AG04450 (cell line): ENCODE measurements around the gene INSYN2B. TPM values are rescaled to one million over a fixed set of nuclear protein-coding genes. Genes with fewer than 3 reads are reported as not detected.
"Not testable (repeated sequence)": the region's sequence is repeated elsewhere in the genome, so short reads cannot be mapped to it uniquely, and the experiment has no call there.

Source experiments
- CTCF ChIA-PET: fragments of 300-600, 350-600 bp; formaldehyde crosslinking; extraction: SDS; loops from one replicate; lab custom pipeline; 2022; ENCODE audit warnings: antibody characterized with exemption, inconsistent platforms; lab: Charles Lee
- POLR2A ChIA-PET: fragments of 350-600 bp; formaldehyde crosslinking; extraction: SDS; loops from one replicate; lab custom pipeline; 2021; ENCODE audit warnings: antibody characterized with exemption, inconsistent platforms; lab: Yijun Ruan, JAX
- DNase-seq: peaks from one replicate; pipeline ENCODE4 v3.0.0-alpha.2; 2011; ENCODE audit warnings: low read depth, low spot score
- H3K27ac ChIP-seq: one replicate; pipeline ENCODE4 v1.5.1; 2012; ENCODE audit warnings: low read depth, low read length, control low read depth
- H3K27me3 ChIP-seq: one replicate; pipeline ENCODE4 v1.6.0; 2012; ENCODE audit warnings: low read length; ENCODE audit not compliant: control insufficient read depth, insufficient read depth
- H3K4me3 ChIP-seq: 2 replicates; pipeline ENCODE4 v1.5.1; 2011; ENCODE audit warnings: mild to moderate bottlenecking, low read depth, low read length, control low read depth
- H3K9me3 ChIP-seq: 2 replicates; pipeline ENCODE4 v1.5.1; 2012; ENCODE audit warnings: low read length; ENCODE audit not compliant: control insufficient read depth, insufficient read depth
- polyA plus RNA-seq: library from polyadenylated mRNA; depleted of rRNA; stranded (reverse); fragments of >200 nt; gene quantifications from 2 replicates; pipeline ENCODE4 v1.2.3, GENCODE V29; 2011
- TF ChIP-seq, protein P1 (sequence below): IDR thresholded peaks from 2 replicates; pipeline ENCODE4 v1.5.1; 2011; ENCODE audit warnings: low read depth, low read length, control low read depth, inconsistent platforms

INSYN2B gene
- polyA plus RNA-seq, 1 experiment: 6.8 TPM

DNA sequence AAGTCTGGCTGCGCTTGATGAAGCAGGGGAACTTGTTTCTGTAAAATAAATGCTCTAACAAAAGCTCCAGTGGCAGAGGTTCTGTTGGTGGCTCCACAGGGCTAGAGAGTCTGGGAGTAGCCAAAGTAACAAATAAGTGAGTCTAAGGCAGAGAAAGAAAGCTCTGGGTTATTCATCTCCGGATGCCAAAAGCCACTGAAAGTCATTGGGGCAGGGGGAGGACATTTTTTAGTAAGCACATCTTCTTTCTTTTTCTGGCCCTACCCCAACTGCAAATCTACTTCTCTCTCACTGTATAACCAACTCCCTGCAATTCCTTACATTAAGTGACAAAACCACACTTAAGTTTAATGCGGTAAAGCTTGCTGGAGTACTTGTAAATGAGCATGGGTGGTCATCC is 141.6 kb downstream of the INSYN2B start:
- TF ChIP-seq, protein P1, sequence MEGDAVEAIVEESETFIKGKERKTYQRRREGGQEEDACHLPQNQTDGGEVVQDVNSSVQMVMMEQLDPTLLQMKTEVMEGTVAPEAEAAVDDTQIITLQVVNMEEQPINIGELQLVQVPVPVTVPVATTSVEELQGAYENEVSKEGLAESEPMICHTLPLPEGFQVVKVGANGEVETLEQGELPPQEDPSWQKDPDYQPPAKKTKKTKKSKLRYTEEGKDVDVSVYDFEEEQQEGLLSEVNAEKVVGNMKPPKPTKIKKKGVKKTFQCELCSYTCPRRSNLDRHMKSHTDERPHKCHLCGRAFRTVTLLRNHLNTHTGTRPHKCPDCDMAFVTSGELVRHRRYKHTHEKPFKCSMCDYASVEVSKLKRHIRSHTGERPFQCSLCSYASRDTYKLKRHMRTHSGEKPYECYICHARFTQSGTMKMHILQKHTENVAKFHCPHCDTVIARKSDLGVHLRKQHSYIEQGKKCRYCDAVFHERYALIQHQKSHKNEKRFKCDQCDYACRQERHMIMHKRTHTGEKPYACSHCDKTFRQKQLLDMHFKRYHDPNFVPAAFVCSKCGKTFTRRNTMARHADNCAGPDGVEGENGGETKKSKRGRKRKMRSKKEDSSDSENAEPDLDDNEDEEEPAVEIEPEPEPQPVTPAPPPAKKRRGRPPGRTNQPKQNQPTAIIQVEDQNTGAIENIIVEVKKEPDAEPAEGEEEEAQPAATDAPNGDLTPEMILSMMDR: no peak
- Histone ChIP-seq H3K9me3 (no peaks in the 10 kb centered on the region), H3K27me3 (no peaks in the 10 kb centered on the region), H3K4me3 (no peak overlapping the region), H3K27ac (peak overlapping the region; percentile 21)
- ChIA-PET POLR2A (no interaction called here), CTCF (interaction anchor here (0.6 kb wide), 1 partner anchor 29 kb away, joined by 3 read pairs; no protein-coding TSS in a partner anchor)
- no peak for DNase-seq

DNA sequence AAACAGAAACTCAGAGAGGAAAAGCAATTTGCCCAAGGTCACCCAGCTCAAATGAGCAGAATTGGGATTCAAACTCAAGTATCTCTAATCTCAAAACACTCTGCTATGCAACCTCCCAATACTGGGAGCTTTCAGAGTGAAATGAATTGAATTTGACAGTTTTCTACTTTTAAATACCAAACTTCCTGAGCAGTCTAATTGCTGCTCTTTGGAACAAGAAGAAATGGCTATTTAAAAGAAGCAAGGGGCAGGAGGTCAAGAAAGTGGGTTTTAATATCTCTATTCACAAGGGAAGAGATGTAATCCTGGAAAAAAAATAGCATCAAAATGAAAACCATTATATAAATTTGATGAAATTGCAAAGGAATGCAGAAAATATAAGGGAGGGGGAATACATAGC is 142.6 kb downstream of the INSYN2B start:
- Histone ChIP-seq H3K4me3 (no peak overlapping the region), H3K27me3 (no peaks in the 10 kb centered on the region), H3K27ac (no peak overlapping the region), H3K9me3 (no peaks in the 10 kb centered on the region)
- CTCF ChIA-PET: interaction anchor here (0.9 kb wide), 1 partner anchor 14 kb away, joined by 3 read pairs; no protein-coding TSS in a partner anchor
- TF ChIP-seq, protein P1: no peak
- no peak for DNase-seq
- POLR2A ChIA-PET: no interaction called here

DNA sequence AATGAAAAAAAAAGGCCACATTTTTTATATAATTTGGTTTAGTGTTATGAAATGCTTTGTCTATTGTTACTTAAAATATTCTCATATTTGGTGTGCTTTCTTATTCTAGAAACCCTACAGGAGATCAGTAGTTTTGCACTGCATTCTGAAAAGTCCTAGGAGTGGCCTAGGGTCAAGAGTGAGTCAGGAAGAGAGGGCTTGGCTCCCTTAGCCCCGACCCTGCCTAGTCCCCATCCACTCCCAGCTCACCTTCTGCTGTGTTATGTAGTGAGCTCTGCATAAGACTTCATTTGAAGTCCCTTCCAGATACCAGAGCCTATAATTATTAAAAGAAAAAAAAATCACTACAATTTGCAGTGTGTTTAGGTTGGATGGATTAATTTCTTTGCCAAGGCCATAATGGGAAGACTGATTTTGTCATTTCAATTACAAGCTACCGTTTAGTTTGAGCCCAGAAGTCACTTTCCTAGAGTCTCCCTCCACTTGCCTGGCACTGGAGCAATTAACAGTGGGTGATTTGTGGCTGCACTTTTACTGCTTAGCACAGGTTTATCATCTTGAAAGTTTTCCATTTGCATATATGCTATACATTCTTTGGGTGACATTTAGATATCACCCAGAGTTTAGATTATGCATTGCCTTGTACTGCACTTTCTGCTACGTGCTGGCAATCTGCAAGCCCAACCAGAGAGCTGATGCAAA is 143.3 kb downstream of the INSYN2B start:
- TF ChIP-seq, protein P1: no peak
- no peak overlapping the region for H3K4me3 ChIP-seq
- no peak for DNase-seq
- no peaks in the 10 kb centered on the region for H3K9me3 ChIP-seq
- no peaks in the 10 kb centered on the region for H3K27me3 ChIP-seq
- H3K27ac ChIP-seq: no peak overlapping the region
- POLR2A ChIA-PET: no interaction called here
- CTCF ChIA-PET: interaction anchor here (0.9 kb wide), 1 partner anchor 15 kb away, joined by 3 read pairs; no protein-coding TSS in a partner anchor

GRCh38 chr5:169834540-169834939 is 145.8 kb downstream of the INSYN2B start:
- DNase-seq, POLR2A ChIA-PET, H3K27me3 ChIP-seq, CTCF ChIA-PET, H3K9me3 ChIP-seq, H3K27ac ChIP-seq, H3K4me3 ChIP-seq: not testable (repeated sequence)

DNA sequence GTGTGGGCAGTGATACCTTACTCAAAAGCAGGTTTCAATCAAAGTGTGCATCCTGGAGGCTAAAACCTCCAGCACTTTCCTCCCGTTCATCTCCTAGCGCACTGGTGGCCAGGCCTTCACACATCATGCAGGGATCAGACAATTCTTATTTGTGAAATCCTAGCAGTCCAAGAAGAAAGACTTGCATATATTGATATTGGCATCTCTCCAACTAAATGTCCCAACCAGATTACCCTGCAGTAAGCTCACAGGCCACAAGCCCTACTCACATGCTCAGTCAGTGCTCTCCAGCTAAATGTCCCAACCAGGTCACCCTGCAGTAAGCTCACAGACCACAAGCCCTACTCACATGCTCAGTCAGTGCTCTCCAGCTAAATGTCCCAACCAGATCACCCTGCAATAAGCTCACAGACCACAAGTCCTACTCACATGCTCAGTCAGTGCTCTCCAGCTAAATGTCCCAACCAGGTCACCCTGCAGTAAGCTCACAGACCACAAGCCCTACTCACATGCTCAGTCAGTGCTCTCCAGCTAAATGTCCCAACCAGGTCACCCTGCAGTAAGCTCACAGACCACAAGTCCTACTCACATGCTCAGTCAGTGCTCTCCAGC is 146.5 kb downstream of the INSYN2B start:
- DNase-seq, CTCF ChIA-PET, H3K9me3 ChIP-seq, H3K27ac ChIP-seq, H3K27me3 ChIP-seq, H3K4me3 ChIP-seq: not testable (repeated sequence)
- POLR2A ChIA-PET: interaction anchor here (0.6 kb wide), 1 partner anchor 29 kb away, joined by 5 read pairs; no protein-coding TSS in a partner anchor

- no peak overlapping the region for H3K27ac ChIP-seq
- H3K4me3 ChIP-seq: no peak overlapping the region
- POLR2A ChIA-PET: no interaction called here
- TF ChIP-seq, protein P1: no peak
- DNase-seq: no peak
- no peaks in the 10 kb centered on the region for H3K27me3 ChIP-seq
- H3K9me3 ChIP-seq: no peaks in the 10 kb centered on the region
- CTCF ChIA-PET: no interaction called here
Measured at GRCh38 chr5:169832845-169833244, 147.4 kb downstream of the INSYN2B start.
